SW 1271 (cell line): ENCODE measurements around the gene PSMD5.

Experiments used
- DNase-seq, 2 experiments: peaks; one replicate each; lab custom pipeline; 2025; lab: John Stamatoyannopoulos, UW

Gene PSMD5

DNA sequence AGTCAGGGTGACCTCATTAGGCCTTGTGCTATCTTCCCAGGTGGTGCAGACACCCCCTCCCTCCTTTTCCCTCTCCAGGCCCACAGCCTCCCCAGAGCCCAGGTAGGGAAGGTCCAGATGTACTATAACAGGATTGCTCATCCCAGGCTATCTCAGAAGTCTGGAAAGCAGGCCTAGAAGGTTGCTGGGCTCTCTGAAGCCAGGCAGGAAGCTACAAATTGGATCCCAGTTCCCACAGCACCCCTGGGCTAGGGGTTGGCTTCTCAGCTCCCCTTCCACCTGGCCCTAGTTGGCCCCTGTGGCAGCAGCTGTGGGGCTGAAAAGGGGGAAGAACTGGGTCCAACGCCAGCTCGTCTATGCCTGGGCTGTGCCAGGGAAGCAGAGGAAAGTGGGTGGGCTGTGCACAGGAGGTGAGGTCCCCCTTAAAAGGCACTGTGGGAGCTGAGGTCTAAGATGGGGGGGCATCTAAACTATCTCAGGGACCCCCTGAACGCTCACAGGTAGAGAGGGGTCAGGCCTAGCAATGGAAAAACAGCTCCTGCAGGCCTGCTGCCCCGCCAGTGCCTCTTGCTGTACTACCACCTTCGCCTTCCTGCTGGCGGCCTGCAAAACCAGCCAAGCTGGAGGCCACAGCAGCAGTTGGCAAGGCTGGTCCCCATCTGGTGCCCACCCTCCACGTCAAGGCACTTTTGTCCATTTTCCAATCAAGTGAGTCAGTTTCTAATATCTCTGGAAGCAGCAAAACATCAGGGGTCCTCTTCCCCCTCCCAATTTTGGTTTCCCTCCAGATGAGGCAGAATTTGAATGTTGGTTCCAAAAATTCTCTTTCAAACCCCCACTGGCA is 13.3 kb upstream of the PSMD5 start:
- DNase-seq: no peak

DNA sequence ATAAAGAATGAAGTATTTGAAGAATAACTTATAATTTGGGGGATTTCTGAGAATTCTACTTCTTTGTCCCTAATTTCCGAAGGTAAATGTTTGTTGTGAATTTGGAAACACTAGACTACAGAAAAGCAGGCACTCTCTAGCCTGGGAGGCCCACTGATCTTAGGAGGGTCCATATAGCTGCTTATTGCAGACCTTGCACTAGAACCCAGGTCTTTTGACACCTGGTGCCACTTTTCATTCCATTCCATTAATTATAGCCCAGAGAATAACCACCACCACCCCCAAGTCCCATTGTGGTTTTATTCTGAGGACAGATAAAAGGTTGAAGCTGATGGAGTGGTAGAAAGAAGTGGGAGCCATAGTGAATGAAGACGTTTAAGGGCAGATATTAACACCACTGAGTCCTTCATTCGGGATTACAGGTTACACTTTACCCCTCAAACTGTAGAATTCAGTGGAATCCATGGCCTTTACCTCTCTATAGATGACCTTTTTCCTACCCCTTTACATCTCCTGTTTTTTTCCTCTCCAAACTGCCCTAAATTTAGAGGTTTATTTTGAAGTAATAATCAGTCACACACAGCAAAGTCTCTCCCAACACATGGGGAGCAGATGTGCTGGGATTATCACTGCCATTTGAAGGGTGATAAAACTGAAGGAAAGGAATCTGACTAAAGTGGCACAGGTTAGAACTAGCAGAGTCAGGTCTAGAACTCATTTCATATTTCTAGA is 12.0 kb upstream of the PSMD5 start:
- DNase-seq: no peak

DNA sequence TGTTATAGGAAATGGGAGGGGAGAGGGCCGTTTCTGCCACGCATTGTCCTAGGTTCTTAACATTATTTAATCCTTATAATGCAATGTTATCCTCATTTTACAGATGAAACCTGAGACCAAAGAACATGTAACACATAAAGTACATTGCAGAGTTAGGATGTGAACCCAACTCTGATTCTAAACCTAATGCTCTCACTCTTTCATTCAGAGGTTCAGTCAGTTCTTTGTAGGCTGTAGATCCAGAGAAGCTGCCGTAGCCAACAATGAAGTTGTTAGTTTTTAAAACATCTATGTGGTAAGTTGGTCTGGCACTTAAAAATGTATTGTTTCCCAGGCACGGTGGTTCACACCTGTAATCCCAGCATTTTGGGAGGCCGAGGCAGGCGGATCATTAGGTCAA is 10.5 kb upstream of the PSMD5 start:
- DNase-seq: no peak

DNA sequence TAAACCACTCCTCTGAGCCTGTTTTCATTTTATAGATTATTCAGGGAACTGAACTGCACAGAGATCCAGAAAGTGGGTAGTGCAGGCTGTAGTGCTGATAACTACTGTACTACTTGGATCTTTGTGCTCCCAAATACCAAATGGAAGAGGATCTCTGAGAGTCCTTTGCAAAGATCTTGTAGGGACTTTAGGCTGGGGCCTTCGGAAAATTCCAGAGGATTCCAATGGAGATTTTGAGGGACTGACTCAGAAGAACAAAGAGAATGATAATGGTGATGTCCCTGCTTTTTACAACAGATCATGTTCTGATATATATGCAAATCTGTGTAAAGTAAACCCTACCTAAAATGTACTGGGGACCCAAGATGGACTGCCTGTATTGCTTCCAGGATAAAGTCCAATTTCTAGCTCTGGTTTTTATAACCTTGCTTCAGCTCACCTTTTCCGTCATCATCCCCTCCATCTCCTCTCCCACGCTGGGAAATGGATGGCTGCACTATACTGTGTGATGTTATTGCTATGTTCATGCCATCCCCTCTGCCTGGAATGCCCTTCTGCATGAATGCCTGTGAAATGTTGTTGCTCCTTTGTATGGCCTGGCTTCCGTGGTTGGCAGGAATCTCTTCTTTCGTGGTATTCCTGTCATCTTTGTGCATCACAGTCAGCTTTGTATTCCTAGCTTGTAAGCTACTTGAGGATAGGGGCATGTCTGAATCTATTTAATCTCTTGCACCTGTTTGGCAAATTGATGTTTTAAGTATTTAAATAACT is 9.7 kb upstream of the PSMD5 start:
- DNase-seq: no peak

DNA sequence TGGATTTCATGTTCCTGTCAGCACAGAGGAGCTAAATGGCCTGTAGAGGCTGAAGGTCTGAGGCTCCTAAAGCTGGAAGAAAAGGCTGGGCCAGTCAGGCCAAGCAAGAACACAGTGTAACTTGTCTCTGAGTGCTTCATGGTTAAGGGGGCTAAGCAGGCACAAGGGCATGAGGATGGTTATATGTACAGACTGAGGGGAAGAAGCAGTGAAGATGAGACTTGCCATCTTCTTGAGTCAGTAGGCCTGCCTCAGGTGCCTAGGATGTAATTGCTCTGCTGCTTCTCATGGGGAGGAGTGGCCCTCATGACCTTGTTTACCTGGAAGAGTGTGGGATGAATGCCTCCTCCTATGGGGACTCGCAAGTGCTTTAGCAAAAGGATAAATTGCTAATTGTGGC is 8.7 kb upstream of the PSMD5 start:
- no peak for DNase-seq

DNA sequence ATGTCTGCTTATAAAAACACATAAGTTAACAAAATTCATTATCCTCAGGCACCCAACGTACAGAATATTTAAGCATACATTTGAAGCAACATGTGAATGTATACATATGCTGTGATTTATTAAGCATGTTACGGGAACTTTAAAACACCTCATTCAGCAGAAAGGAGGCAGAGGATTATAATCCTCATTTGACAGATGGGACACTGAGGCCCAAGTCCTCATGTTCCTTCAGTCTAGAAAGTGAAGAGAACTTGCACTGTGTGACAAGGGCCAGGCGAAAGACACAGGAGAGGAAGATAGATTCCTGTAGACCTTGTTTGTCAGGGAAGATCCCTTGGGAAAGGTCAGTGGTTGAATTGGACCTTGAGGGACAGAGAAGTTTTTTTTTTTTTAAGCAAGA is 7.6 kb upstream of the PSMD5 start:
- no peak for DNase-seq

DNA sequence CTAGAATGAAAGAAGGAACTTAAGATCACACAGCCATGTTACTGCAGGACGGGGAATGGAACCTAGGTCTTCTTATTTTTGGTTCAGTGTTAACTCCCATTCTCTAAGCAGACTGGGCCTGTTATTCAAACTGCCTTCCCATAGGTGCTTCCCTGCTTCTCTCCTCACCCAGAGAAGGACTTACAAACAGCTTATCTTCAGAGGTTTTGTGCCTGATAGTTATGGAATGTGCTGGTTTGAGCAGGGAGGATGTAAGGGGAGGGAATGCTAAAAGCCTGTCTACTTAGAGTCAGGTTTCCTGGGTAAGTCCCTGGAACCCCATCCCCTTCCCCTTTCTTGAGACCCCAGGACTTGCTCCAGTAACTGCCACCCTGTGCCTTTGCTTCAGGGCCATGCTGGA is 4.2 kb upstream of the PSMD5 start:
- no peak for DNase-seq

DNA sequence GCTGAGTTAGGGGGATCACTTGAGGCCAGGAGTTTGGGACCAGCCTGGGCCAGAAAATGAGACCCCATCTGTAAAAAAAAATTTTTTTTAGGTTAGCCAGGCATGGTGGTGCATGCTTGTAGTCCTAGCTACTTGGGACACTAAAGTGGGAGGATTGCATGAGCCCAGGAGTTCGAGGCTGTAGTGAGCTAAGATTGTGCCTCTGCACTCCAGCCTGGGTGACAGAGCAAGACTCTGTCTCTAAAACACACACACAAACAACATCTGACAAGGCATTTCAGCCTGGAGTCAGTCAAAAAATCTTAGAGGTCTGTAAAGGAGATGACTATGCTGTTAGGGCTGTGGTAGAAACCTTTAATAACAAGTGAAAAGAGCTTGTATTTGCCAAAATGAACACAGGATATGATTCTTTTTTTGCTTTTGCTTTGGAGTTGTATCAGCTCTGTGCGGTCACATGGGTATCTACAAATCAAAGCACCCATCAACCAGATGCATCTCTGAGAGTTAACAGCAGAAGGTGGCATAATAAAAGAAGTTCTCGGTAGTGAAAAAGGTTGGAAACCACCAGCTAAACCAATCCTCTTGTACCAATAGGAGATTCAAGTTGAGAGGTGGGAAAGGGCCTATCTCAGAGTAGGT is 3.6 kb upstream of the PSMD5 start:
- DNase-seq: no peak

DNA sequence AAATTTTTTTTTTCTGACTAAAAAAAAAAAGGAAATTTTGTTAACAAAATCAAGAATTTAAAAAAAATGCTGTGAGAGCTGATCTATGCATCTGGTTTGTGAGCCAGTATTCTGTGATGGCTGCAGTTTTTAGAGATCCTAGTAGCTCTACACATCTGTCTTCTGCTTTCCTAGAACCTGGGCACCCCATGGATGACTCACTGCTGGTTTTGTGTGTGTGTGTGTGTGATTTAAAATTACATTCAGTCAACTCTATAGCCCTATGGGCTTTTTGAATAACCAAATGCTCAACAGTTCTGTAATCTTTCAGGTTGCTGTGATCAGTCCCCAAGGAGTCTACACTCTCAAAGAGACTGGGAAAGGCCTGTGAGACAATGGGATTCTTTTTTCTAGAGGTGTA is 2.5 kb upstream of the PSMD5 start:
- DNase-seq: no peak

DNA sequence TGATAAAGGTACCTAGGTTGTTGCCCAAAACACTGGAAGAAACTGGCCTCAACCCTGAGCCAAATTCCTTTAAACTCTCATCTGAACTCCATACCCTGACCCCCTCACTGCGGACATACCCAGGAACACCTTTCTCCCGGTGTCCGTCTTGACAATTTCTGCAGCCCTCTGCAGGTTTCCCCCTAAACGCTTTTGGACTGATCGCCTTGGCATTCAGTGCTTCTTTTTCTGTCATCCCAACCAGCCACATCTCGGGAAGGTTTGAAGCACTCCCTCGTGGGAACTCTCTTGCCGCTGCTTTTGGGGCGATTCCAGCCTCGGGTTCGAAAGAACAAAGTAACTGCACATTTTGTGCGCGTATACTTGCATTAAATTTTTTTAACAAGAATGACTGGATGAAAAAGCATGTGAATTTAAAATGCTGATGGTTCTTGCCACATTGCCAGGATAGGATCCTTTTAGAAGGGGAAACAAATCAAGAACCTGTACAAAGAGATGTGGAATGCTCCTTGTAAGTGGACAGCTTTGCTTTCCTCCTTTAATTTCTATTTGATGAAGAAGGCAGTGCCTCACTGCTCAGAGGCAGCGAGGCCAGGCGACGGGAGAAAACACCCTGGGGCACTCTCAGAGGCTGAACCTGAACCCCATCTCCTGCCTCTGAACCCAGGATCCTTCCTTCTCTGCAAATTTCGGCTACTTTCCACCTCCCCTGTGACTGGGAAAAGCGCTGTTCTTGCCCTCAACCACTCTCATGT is 615 bp downstream of the PSMD5 start:
- no peak for DNase-seq

DNA sequence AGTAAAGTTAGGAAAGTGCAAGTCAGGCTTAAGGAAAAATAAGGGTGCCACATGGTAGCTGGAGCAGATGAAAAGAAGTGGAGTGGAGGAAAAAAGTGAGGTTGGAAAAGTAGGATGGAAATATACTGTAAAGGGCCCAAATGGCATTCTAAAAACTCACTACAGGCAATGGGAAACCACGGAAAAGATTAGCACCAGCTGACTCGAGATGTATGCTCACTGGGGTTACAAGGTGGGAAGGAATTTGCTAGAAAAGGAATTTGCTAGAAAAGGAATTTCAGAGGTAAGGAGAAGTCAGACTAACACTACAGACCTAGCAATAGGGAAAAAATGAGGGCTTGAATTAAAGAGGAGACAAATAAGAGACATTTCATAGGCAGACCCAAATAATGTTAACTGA is 3.6 kb downstream of the PSMD5 start:
- DNase-seq: no peak

DNA sequence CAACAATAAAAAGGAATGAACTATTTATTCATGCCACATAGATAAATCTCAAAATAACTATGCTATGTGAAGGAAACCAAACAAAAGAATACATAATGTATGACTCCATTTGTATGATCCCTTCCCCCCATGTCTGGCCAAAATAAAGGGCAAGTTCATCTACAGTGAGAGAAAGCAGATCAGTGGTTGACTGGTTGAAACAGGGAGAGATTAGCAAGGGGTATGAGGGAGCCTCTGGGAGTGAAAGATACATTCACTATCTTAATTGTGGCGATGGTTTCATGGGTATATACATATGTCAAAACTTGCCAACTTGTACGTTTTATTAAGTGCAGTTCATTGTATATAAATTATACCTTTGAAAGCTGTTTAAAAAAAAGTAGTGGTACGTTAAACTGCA is 4.8 kb downstream of the PSMD5 start:
- no peak for DNase-seq

DNA sequence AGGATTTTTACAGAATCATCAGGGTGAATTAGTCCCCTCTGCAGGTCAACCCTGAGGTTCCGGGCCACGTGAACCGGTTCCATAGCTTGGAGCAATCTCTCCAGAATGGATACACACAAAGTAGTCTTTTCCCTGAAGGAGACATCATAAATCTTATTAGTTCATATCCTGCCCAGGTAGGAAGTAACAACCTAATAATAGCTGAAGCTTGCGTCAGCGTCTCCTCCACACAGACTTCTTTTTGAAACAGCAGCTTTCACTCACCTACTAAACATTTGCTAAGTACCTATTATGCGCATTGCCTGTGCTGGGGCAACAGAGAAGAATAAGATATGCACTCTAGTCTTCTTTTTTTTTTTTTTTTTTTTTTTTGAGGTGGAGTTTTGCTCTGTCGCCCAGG is 9.4 kb downstream of the PSMD5 start:
- DNase-seq: no peak

DNA sequence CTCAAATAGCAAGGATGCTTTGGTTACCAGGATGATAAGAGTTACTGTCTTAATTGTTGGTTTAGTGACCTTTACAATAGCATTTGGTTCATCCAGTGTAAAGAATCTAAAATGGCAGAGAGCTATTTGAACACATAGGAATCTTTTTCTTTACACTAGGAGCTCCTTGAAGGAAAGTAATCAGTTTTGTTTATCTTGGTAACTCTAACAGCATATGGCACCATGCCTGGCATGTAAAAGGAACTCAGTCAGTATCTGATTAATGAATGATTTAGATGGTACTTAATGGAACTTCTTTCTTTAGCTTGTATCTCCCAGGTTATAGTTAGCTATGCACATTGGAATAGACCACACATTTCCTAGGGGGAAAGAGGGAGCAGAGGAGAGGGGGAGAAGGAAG is 9.9 kb downstream of the PSMD5 start:
- DNase-seq: no peak

DNA sequence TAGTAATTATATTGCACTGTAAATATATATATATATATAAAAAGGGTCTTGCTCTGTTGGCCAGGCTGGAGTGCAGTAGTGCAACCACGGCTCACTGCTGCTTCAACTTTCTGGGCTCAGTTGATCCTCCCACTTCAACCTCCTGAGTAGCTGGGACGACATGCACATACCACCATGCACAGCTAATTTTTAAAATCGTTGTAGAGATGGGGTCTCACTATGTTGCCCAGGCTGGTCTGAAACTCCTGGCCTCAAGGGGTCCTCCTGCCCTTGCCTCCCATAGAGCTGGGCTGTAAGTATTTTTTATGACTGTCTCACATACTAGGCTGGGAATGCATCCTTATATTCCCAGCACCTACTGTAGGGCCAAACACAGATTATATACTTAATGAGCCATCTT is 11.9 kb downstream of the PSMD5 start:
- no peak for DNase-seq

DNA sequence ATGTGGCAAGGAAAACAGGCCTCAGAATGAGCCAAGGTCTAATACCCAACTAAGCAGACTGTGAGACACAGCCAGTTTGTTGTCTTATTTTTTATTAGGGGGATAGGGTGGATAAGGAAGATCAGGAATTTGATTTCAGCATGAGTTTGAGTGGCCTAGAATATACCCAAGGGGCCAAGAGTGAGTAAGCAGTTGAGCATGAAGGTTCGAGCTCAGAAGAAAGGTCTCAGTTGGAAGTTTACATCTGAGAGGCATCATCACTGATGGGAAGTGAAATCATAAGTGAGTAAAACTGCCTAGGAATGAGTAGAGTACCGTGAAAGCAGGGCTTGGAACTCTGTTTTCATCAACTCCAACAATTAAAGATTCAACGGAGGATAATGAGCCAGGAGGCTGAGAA is 12.6 kb downstream of the PSMD5 start:
- DNase-seq: no peak

DNA sequence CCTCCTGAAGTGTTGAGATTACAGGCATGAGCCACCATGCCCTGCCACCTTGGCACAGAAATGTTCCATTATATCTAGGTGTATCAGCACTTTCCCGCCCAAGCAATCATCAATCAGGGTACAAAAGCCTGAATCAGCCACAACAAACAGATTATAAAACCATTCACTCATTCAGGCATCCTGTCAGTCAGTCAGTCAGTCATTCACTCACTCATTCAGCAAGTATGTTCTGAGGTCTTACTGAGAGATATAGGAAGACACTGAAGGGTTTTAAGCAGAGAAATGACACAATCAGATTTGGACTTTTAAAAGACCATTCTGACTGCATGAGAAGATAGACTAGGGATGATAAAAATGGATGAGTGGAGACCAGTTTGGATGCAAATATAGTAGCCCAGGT is 13.1 kb downstream of the PSMD5 start:
- no peak for DNase-seq

DNA sequence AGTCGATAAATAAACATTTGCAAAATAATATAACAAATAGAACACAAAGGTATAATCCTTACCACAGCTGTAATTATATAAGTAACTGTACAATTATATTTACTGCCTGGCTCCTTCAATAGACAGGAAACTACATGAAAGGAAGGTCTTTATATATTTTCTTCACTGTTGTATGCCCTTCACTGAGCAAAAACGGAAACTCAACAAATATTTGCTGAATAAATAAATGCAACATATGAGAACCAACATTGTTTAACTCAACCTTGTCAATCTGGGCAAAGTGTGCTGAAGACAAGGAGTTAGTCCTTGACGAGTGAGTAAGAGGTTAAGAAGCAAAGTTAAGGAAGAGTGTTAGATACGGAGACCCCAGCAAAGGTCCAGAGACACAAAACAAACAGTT is 22.6 kb downstream of the PSMD5 start:
- DNase-seq: no peak

DNA sequence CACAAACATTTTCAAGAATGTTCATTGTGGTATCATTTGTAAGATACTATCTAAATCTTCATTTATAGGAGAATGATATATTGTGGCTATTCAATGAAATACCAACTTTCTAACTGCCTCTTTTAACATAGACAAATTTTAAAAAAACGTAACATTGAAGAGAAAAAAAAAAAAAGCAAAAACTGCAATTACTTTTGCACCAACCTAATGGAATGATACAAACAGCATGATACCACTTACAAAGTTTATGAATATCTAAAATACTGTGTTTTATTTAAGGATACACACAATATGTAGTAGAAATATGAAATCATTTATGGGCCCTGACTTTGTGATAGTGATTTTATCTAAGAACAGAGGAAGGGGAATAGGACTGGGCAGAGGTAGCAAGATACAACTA is 24.1 kb downstream of the PSMD5 start:
- no peak for DNase-seq

DNA sequence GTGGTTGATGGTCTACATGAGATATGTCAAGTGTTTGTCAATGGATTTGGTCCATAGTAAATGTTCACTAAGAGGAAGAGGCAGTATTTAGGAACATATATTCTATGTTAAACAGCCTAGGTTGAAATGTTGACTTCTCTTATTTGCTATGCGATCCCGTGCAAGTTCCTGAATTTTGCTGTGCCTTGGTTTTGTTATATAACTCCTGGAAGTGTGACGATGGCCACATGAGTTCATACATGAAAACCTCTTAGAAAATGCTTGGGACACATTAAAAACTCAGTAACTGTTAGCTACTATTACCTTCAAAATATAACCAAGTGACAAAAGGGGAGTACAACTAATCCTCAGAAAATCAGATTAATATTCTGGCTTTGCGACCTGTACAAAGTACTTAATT is 27.6 kb downstream of the PSMD5 start:
- no peak for DNase-seq

DNA sequence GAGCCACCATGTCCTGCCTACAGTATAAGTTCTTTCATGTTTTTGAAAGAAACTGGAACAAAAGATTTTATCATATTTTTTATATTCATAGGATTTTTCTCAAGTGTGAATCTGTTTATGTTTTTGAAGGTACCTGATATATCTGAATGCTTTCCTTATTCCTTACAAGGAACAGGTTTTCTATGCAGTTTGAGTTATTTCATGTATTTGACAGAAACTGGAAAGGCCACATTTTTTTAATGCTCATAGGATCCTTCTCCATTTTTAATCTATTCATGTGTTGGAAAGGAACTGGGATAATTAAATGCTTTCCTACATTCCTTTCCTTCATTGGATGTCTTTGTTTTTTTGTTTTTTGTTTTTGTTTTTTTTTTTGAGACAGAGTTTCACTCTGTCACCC is 33.8 kb downstream of the PSMD5 start:
- no peak for DNase-seq
